IMR-90 (cell line): ENCODE results near the gene HNRNPC. TPM values are rescaled to one million over a fixed set of nuclear protein-coding genes. Genes with fewer than 3 reads are reported as not detected.

ENCODE experiments used
- ATAC-seq: fragments of 200-7000 bp; cut with Tn5 transposase; 2 replicates; pipeline ENCODE4 v1.9.1; 2020; ENCODE audit warnings: low read depth, mild to moderate bottlenecking, moderate library complexity
- BruUV-seq: library from RNA; stranded (reverse); fragments of 400-500 nt; replicated peaks from 2 replicates; lab custom pipeline; 2021; lab: Mats Ljungman, UMichigan
- CTCF ChIA-PET: fragments of 300-600 bp; formaldehyde crosslinking; extraction: SDS; loops from one replicate; lab custom pipeline; 2021; ENCODE audit warnings: antibody characterized with exemption; lab: Yijun Ruan, JAX
- POLR2A ChIA-PET: fragments of 300-600 bp; sonication (Branson Sonifier 250); formaldehyde crosslinking; loops from one replicate; lab custom pipeline; 2022; ENCODE audit warnings: antibody characterized with exemption; ENCODE audit not compliant: unreplicated experiment; lab: Charles Lee
- DNase-seq: peaks from one replicate; pipeline ENCODE4 v3.0.0; 2013
- H2AFZ ChIP-seq: replicated peaks from 2 replicates; pipeline ENCODE3; 2013; ENCODE audit warnings: low read length, mild to moderate bottlenecking; ENCODE audit not compliant: poor library complexity
- H2AK5ac ChIP-seq: 2 replicates; pipeline ENCODE4 v1.6.1; 2013; ENCODE audit warnings: low read depth, low read length, inconsistent platforms
- H2AK9ac ChIP-seq: replicated peaks from 2 replicates; pipeline ENCODE3; 2013; ENCODE audit warnings: mild to moderate bottlenecking, low read depth, low read length, moderate library complexity; ENCODE audit not compliant: poor library complexity
- H2BK120ac ChIP-seq: 2 replicates; pipeline ENCODE4 v1.6.1; 2013; ENCODE audit warnings: low read depth, low read length, inconsistent platforms
- H2BK15ac ChIP-seq: 3 replicates; pipeline ENCODE4 v1.6.1; 2013; ENCODE audit warnings: low read depth, low read length, inconsistent platforms
- H2BK20ac ChIP-seq: 2 replicates; pipeline ENCODE4 v1.6.1; 2013; ENCODE audit warnings: low read depth, mild to moderate bottlenecking, inconsistent platforms, low read length, moderate library complexity
- H2BK5ac ChIP-seq: 2 replicates; pipeline ENCODE4 v1.6.1; 2013; ENCODE audit warnings: mild to moderate bottlenecking, low read depth, low read length, inconsistent platforms; ENCODE audit not compliant: poor library complexity, severe bottlenecking
- H3K14ac ChIP-seq: replicated peaks from 2 replicates; pipeline ENCODE4 v1.6.1; 2013; ENCODE audit warnings: low read depth, low read length, inconsistent platforms
- H3K18ac ChIP-seq: 2 replicates; pipeline ENCODE4 v1.6.1; 2013; ENCODE audit warnings: low read depth, low read length, control low read depth
- H3K23ac ChIP-seq: 2 replicates; pipeline ENCODE4 v1.6.1; 2013; ENCODE audit warnings: low read depth, low read length, inconsistent platforms
- H3K27ac ChIP-seq: 2 replicates; pipeline ENCODE4 v1.5.1; 2013; ENCODE audit warnings: mild to moderate bottlenecking, control low read depth, low read length; ENCODE audit not compliant: insufficient read depth
- H3K27me3 ChIP-seq: 2 replicates; pipeline ENCODE4 v1.6.1; 2013; ENCODE audit warnings: low read length; ENCODE audit not compliant: control insufficient read depth, insufficient read depth
- H3K36me3 ChIP-seq: 2 replicates; pipeline ENCODE4 v1.6.1; 2013; ENCODE audit warnings: low read length, mixed read lengths; ENCODE audit not compliant: control insufficient read depth, insufficient read depth
- H3K4ac ChIP-seq: 2 replicates; pipeline ENCODE4 v1.6.1; 2013; ENCODE audit warnings: low read depth, low read length, inconsistent platforms
- H3K4me1 ChIP-seq: 2 replicates; pipeline ENCODE4 v1.6.1; 2013; ENCODE audit warnings: low read length, mixed read lengths; ENCODE audit not compliant: control insufficient read depth, insufficient read depth
- H3K4me2 ChIP-seq: 2 replicates; pipeline ENCODE4 v1.6.1; 2013; ENCODE audit warnings: low read depth, mild to moderate bottlenecking, control low read depth, low read length, moderate library complexity
- H3K4me3 ChIP-seq: 2 replicates; pipeline ENCODE4 v1.5.1; 2013; ENCODE audit warnings: low read depth, mild to moderate bottlenecking, control low read depth, low read length, moderate library complexity; ENCODE audit not compliant: insufficient read depth
- H3K56ac ChIP-seq: 2 replicates; pipeline ENCODE4 v1.6.1; 2013; ENCODE audit warnings: low read length, inconsistent platforms; ENCODE audit not compliant: insufficient read depth; ENCODE audit errors: extremely low read depth
- H3K79me1 ChIP-seq, 2 experiments: 2 replicates each; pipeline ENCODE4 v1.6.1; 2013; ENCODE audit warnings: low read length in 2 of 2, inconsistent platforms in 1 of 2, low read depth in 1 of 2
- H3K9ac ChIP-seq: 2 replicates; pipeline ENCODE4 v1.6.1; 2013; ENCODE audit warnings: low read depth, low read length, control low read depth
- H3K9me1 ChIP-seq: 2 replicates; pipeline ENCODE4 v1.6.1; 2013; ENCODE audit warnings: low read length, inconsistent platforms; ENCODE audit not compliant: insufficient read depth
- H3K9me3 ChIP-seq: 2 replicates; pipeline ENCODE4 v1.6.1; 2013; ENCODE audit warnings: low read length; ENCODE audit not compliant: control insufficient read depth, insufficient read depth
- H4K20me1 ChIP-seq: 2 replicates; pipeline ENCODE4 v1.6.1; 2013; ENCODE audit warnings: low read length, inconsistent platforms; ENCODE audit not compliant: insufficient read depth
- H4K5ac ChIP-seq: 2 replicates; pipeline ENCODE4 v1.6.1; 2013; ENCODE audit warnings: mild to moderate bottlenecking, low read depth, low read length, control low read depth
- H4K8ac ChIP-seq, 2 experiments: 2 replicates each; pipeline ENCODE4 v1.6.1; 2013; ENCODE audit warnings: low read depth in 2 of 2, low read length in 2 of 2, control low read depth in 1 of 2, inconsistent platforms in 1 of 2
- H4K91ac ChIP-seq: 2 replicates; pipeline ENCODE4 v1.6.1; 2013; ENCODE audit warnings: low read depth, low read length, inconsistent platforms; ENCODE audit not compliant: insufficient read depth
- MAFK ChIP-seq: IDR thresholded peaks from 2 replicates; pipeline ENCODE4 v1.6.1; 2012; ENCODE audit warnings: low read depth, low read length, improper control_type of control experiment
- MXI1 ChIP-seq: IDR thresholded peaks from 2 replicates; pipeline ENCODE4 v1.6.1; 2012; ENCODE audit warnings: low read depth, mild to moderate bottlenecking, low read length, moderate library complexity, borderline replicate concordance
- NFE2L2 ChIP-seq: fragments of 150-350 bp; IDR thresholded peaks from 2 replicates; pipeline ENCODE4 v1.6.1; 2016; ENCODE audit warnings: low read depth, mild to moderate bottlenecking, low read length
- WGBS, 2 experiments: methylation state at CpG; one replicate each; pipeline versions ENCODE4 v1.1.5 to v1.1.7; 2013; ENCODE audit warnings: missing lambda C conversion rate in 2 of 2; ENCODE audit not compliant: insufficient read length in 1 of 2; ENCODE audit errors: extremely low coverage in 2 of 2; 5-methylcytosine and 5-hydroxymethylcytosine counted together
- dilution Hi-C: fragments of 300-500 bp; cut with HindIII; formaldehyde crosslinking; loops from one replicate; pipeline ENCODE4 v1.14.3; 2018; ENCODE audit warnings: low sequenced_read_pairs; ENCODE audit not compliant: unreplicated experiment
- in situ Hi-C: fragments of 300-500 bp; cut with MboI; formaldehyde crosslinking; loops from 3 replicates; pipeline ENCODE4 v1.14.3; 2019; ENCODE audit warnings: low sequenced_read_pairs, inconsistent platforms, mixed read lengths
- intact Hi-C: fragments of 100-400 bp; cut with micrococcal nuclease; formaldehyde crosslinking; loops from 2 replicates; pipeline ENCODE4 v1.10.0; 2022
- polyA plus RNA-seq, 3 experiments: library from polyadenylated mRNA; depleted of rRNA; stranded (reverse); fragments of >200 nt; gene quantifications; 2 replicates each; pipeline ENCODE4 v1.2.3, GENCODE V29; 2012; ENCODE audit warnings: low replicate concordance in 1 of 3
- total RNA-seq: library from RNA; depleted of rRNA; stranded (reverse); fragments of >200 nt; gene quantifications from 2 replicates; pipeline ENCODE4 v1.2.3, GENCODE V29; 2012

Gene HNRNPC
- total and polyA plus RNA-seq, 2 of the 4 experiments (the other 2 are of a cell fraction), result 308 to 615 TPM

DNA sequence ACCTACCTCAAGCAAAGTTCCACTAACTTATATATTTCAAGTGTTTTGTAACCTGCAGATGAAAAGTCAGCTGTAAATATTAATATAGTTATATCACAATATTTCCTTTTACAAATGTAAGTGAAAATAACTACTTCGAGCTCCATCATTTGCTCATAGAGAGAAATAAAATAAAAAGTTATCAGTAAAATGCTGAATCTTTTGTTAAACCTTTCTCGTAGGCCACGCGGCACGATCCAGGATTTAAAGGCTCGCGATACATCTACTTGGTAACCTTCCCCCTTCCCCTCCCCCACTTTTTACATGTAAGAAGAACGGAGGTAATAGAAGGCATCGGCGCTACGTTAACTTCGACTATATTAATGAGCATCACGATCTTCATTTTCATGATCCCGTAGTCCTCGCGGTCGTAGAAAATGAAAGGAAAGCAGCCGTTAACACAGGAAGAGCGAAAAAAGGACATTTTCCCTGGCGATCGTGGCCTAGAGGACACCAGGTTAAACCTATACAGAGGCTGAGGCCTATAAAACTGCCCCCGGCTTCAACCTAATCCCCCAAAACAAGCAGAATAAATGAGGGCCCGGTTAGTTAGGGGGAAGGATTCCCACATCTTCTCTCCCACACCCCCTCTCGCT lies 508 bp downstream of the HNRNPC start (continued):
- TF ChIP-seq MAFK, result no peak

- peaks cover 19% of the 10 kb centered on the region for H3K36me3 ChIP-seq
- peak; percentile 49 for DNase-seq
- H3K4me2 ChIP-seq, result peak overlapping the region; percentile 99
- dilution Hi-C loops, result no loop called here
- H3K27me3 ChIP-seq, result no peaks in the 10 kb centered on the region
- no peak overlapping the region for H4K5ac ChIP-seq
- no peak overlapping the region for H4K8ac ChIP-seq
- H2BK15ac ChIP-seq, result no peak overlapping the region
- H2AK5ac ChIP-seq, result no peak overlapping the region
- 0 out of 2 replicates have a peak overlapping the region, but pooled peaks have one; percentile 34 for H3K4ac ChIP-seq
- no peaks in the 10 kb centered on the region for H3K9me3 ChIP-seq
- H3K27ac ChIP-seq, result peak overlapping the region; percentile 5; the same call in 1 of the 2 replicates
- H3K18ac ChIP-seq, result no peak overlapping the region
- H3K56ac ChIP-seq, result peak overlapping the region; percentile 51; the same call in 1 of the 2 replicates
- no peak overlapping the region for H2AFZ ChIP-seq
- H2BK5ac ChIP-seq, result peak overlapping the region; percentile 89
- H3K79me1 ChIP-seq, result peaks cover 4 to 13% of the 10 kb centered on the region in 2 experiments; a peak in 2 of 4 replicates
- peaks cover 62% of the 10 kb centered on the region for H4K20me1 ChIP-seq
- peak overlapping the region; percentile 99 for H3K9ac ChIP-seq
- TF ChIP-seq NFE2L2 (no peak), MXI1 (peak; percentile 51; the same call in 1 of the 2 replicates)
- H3K4me3 ChIP-seq, result peak overlapping the region; percentile 93
- peak overlapping the region; percentile 95; the same call in 1 of the 2 replicates for H3K23ac ChIP-seq
- no peak for ATAC-seq
- ChIA-PET CTCF (no interaction called here), POLR2A (interaction anchor here (0.5 to 1.0 kb wide), 2 partner anchors 11 to 46 kb away, joined by 3 to 5 read pairs; no protein-coding TSS in a partner anchor)
- H3K4me1 ChIP-seq, result peaks cover 10% of the 10 kb centered on the region
- no peak overlapping the region for H2BK20ac ChIP-seq
- no peak overlapping the region for H4K91ac ChIP-seq
- no CpG with 5 or more reads among the region's 16 CpGs for WGBS, 2 experiments
- H3K14ac ChIP-seq, result peak overlapping the region; percentile 89
- H3K9me1 ChIP-seq, result no peaks in the 10 kb centered on the region; the same call in none of the 2 replicates
- no peak overlapping the region for H2BK120ac ChIP-seq
- in situ Hi-C loops, result no loop called here
- H2AK9ac ChIP-seq, result no peak overlapping the region
- intact Hi-C loops, result loop anchor here (5.0 kb wide), 1 partner anchor 114 kb away; the partner anchor contains the start of gene SUPT16H
- BruUV-seq, result no TSS peak
These were observed 1.2 kb downstream of the HNRNPC start for GRCh38 chr14:21267886-21268616.
